CD4-positive, alpha-beta T cell treated with Interleukin-4 for 1 hour (primary cell): ENCODE measurements around the gene ZNF407.

Experiments
- DNase-seq, 2 donors: peaks; one replicate each; pipeline ENCODE4 v3.0.0-alpha.2; 2020 to 2022

ZNF407 gene

DNA sequence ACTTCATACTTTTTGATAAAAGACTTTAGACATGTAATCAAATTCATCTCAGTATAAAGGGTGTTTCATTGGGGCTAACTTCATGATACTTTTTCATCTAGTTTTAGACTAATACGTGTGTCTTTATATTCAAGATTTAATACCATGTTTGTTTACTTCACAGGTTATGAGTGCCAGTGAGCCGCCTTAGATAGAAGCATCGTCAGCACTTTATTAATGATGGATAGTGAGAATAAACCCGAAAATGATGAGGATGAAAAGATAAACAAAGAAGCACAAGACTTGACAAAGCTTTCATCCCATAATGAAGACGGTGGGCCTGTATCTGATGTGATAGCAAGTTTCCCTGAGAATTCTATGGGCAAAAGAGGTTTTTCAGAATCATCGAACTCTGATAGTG lies 33.1 kb downstream of the ZNF407 start:
- DNase-seq = no peak

DNA sequence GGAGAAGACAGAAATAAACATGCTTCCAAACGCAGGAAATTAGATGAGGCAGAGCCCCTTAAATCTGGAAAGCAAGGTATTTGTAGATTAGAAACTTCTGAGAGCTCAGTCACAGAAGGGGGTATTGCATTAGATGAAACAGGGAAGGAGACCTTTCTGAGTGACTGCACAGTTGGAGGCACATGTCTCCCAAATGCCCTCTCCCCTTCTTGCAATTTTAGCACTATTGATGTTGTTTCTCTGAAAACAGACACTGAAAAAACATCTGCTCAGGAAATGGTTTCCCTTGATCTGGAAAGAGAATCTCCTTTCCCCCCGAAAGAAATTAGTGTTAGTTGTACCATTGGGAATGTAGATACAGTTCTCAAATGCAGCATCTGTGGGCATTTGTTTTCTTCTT lies 33.5 kb downstream of the ZNF407 start:
- no peak for DNase-seq

- peak; percentile 37 to 44 for DNase-seq
These were observed 34.1 kb downstream of the ZNF407 start for GRCh38 chr18:74631623-74632350.

- DNase-seq = no peak
These were observed 34.6 kb downstream of the ZNF407 start for GRCh38 chr18:74632351-74632679.

- DNase-seq = no peak
These were observed 35.2 kb downstream of the ZNF407 start for GRCh38 chr18:74632856-74633255.

GRCh38 chr18:74633652-74634352 lies 36.1 kb downstream of the ZNF407 start:
- no peak for DNase-seq

DNA sequence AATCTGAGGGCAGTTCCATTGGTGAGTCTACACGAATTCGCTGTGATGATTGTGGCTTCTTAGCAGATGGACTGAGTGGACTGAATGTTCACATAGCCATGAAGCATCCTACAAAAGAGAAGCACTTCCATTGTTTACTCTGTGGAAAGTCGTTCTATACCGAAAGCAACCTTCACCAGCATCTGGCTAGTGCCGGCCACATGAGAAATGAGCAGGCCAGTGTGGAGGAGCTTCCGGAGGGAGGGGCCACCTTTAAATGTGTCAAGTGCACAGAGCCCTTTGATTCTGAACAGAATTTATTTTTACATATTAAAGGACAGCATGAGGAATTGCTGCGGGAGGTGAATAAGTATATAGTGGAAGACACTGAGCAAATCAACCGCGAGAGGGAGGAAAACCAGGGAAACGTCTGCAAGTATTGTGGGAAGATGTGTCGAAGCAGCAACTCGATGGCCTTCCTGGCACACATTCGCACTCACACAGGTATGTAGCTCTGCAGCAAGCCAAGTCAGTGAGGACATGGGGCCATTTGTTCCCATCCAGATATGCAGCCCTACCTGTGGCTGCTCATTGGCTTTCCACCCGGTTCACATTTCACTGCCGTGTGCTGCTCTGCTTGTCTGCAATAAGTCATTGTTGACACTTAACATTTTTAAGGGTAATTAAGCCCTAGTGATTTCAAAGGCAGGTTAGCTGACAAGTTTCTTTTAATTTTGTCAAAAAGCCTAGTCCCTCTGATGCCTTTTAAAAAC lies 37.7 kb downstream of the ZNF407 start:
- no peak for DNase-seq

GRCh38 chr18:74637070-74637469 lies 39.4 kb downstream of the ZNF407 start:
- no peak for DNase-seq

DNA sequence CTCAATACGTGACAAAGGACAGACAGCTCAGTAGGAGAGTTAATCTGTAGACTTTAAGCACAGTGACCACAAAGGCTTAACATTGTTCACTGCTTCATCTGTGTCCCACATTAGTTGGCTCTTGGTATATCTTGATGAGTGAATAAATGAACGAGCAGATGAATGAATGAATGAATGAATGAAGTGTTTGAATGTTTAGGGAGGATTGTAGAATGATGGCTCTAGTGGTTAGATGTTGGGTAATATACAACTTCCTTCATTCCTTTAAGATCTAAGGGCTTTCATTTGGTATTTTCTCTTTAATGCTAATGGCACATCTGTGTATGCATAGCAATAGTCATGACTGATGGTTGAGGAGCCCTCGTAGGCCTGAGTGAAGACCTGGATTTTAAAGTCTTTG lies 40.5 kb downstream of the ZNF407 start:
- DNase-seq = no peak

GRCh38 chr18:74644713-74645112 lies 47.0 kb downstream of the ZNF407 start:
- no peak for DNase-seq

DNA sequence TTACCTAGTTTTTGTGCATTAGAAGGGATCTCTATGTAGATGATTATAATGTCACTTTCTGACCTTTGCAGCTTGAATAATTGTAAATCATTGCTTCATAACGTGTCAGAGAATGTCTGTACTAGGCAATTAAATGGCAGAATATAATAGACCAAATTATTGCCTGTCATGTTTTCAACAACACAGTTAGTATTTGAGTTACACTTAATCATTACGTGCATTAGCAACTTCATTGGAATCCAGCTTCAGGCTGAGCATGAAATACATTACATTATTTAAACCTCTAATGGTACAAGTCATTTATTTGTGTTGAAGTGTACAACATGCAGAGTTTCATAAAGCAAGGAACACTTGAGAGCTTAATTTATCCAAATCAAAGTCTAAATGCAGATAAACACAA lies 48.0 kb downstream of the ZNF407 start:
- DNase-seq = no peak

DNA sequence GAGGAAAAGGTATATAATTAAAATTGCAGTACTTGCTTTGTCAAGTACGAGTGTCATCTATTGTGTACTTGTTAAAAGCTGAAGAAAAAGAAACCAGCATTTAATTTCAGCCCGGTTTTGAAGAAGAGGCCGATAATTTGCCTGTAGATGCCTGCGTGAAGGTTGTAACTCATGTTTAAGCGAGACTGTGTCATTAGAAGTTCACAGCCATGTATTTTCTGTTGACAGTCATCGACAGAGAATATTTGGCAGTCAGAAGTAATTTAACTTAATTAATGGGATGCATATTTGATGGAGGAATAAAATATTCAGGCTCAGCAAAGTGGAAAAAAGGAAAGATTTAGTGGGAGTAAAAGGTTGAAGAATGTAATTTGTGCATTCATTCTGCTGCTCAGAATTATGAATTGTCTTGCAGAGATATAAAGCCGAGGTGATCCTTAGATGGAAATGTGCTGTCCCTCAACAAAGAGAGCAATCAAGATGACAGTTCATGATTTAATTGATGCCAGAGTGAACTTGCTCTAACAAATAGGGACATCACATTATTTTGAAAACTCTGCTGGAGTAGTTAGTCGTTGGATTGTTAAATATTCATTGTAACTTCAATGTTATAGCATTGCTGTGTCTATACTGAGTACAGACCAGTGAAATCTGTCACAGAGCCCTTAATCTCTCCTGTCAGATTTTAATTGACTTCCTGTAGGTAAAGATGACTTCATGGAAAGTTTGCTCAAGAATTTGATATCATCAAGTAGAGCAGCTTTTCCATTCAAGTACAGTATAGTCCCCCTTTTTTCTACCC lies 53.9 kb downstream of the ZNF407 start:
- no peak for DNase-seq

DNA sequence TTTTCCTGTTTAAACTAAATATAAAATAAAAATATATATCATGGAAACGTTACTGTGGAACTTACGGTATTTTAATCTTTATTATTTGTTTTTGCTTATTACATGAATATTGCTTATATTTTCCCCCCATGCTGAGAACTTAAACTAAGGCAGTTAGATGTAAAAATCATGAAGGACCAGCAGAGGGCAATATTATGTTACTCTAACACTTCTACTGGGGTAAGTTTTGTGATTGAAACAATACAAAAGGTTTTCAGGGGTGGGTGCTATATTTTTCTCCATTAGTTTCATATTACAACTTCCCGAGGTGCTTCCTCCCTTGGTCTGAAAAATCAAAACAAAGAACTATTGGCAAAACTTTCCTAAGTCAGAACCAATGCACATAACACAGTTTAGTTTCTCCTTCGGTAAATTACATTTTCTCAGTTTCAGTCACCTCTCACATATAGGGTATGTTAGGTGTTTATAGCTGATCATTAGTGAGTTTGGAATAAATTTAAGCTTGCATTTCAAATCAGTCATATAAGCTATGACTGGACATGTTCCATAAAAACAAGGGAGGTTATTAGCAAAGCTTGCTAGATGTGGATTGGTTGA lies 54.8 kb downstream of the ZNF407 start:
- peak in 1 of 2 donors; percentile 55 for DNase-seq

DNA sequence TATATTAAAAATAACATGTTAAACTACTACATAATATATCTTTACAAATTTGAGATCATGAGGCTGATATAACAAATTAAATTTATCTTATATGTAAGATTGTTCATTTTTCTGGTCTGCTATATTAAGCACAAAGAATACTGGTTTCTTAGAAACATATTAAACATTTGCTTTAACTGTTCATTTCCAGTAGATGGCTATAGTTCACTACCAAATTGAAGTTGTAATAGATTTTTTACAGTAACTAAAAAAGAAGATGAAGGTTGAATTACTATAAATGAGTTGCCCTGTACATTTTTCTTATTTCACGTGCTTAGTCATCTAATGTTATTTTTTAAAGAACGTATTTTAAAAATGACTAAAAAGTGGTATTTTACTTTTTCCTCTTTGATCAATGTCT lies 57.0 kb downstream of the ZNF407 start:
- DNase-seq = no peak

- no peak for DNase-seq
These were observed 63.3 kb downstream of the ZNF407 start for GRCh38 chr18:74661008-74661407.

- DNase-seq = no peak
These were observed 64.0 kb downstream of the ZNF407 start for GRCh38 chr18:74661691-74662090.

DNA sequence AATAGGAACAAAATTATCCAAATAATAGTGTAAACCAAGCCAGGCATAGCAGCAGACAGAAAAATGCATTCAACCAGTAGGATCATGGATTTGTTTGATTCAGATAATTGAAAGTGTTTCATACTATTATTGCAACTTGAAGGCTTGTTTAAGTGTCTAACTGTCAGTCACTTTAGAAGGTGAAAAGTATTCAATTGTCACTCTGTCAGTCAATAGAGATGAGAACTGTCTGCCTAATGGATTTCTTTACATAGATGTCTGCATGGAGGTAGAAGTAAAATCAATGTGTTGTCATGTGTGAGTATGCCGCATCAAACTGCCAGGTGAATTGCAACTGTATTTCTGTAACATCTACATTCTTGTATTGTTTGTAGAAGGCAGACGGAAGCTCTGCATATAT lies 65.0 kb downstream of the ZNF407 start:
- no peak for DNase-seq

DNA sequence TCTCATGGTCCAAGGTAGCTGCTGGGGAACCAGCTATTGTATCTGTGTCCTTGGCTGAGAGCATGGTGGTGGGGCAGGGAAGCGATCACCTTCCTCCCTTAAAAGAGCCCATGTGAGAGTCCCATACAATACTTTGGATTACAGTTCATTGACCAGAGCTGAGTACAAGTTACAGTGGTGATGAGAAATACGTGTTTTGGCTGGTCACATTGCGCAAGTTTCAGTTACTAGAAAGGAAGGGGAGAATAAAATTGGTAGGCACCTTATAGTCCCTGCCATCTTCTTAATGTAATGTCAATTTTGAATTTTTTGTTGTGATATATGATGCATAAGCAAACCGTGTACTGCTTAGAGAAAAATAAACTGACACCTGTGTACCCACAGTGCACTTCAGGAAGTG lies 67.7 kb downstream of the ZNF407 start:
- no peak for DNase-seq

DNA sequence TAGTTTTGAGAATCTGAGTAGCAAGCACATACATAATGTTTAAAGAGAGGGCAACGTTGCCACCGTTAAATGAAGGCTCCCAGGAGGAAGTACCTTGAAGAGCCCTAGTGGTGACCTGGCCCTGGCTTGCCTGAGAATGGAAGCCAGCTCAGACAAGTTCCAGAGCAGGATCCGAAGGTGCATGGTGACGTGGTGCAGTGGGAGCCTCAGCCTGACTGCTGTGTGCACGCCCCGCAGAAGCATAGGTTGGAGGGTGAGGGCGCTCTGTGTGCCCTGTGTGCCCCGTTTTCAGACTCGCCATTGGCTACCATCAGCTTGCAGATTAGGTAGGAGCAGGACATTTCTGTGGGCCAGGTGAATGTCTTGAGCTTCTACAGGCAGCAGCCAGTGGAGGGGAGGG lies 68.2 kb downstream of the ZNF407 start:
- no peak for DNase-seq

- DNase-seq = no peak
These were observed 71.6 kb downstream of the ZNF407 start for GRCh38 chr18:74669136-74669798.

DNA sequence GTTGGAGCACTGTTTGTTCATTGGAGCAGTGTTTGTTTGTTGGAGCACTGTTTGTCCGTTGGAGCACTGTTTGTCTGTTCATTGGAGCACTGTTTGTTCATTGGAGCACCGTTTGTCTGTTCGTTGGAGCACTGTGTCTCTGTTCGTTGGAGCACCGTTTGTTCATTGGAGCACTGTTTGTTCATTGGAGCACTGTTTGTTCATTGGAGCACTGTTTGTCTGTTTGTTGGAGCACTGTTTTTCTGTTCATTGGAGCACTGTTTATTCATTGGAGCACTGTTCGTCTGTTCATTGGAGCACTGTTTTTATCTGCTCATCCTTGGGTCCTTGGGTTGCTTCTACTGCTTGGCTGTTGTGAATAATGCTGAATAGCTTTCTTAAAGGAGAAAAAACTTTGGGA lies 74.7 kb downstream of the ZNF407 start:
- no peak for DNase-seq

DNA sequence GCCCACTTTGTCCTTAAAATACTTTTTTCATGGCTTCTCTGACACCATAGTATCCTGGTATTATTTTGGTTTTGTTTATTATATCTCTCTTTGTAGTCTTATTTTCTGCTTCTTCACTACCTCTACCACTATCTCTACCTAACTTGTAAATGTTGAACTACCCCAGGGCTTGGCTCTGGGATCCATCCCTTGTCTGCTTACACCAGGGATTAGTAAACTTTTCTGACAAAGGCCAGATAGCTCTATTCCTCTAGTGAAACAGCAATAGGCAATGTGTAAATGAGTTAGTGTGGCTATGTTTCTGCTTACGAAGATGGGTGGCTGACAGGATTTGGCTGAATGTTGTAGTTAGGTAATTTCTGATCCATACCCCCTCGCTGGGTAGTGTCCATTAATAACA lies 76.8 kb downstream of the ZNF407 start:
- no peak for DNase-seq
